SK-N-MC (cell line): ENCODE measurements around the gene CCDC134.

Experiments
- EZH2 ChIP-seq: fragments of 200-600 bp; sonication (generic); IDR thresholded peaks from one replicate; pipeline ENCODE4 v1.6.1; 2017; ENCODE audit warnings: antibody characterized with exemption
- POLR2AphosphoS5 ChIP-seq: IDR thresholded peaks from 2 replicates; pipeline ENCODE4 v1.6.1; 2012; ENCODE audit warnings: mild to moderate bottlenecking, low read depth, low read length, borderline replicate concordance

GRCh38 chr22:41800348-41801146 lies at the start of gene CCDC134:
- TF ChIP-seq EZH2: no peak
- TF ChIP-seq POLR2AphosphoS5: peak; percentile 95
